ENCODE results near the gene EDEM2. TPM values are rescaled to one million over a fixed set of nuclear protein-coding genes. Genes with fewer than 3 reads are reported as not detected.
"Not testable (repeated sequence)": the region's sequence is repeated elsewhere in the genome, so short reads cannot be mapped to it uniquely, and the experiment has no call there.

The EDEM2 gene, protein sequence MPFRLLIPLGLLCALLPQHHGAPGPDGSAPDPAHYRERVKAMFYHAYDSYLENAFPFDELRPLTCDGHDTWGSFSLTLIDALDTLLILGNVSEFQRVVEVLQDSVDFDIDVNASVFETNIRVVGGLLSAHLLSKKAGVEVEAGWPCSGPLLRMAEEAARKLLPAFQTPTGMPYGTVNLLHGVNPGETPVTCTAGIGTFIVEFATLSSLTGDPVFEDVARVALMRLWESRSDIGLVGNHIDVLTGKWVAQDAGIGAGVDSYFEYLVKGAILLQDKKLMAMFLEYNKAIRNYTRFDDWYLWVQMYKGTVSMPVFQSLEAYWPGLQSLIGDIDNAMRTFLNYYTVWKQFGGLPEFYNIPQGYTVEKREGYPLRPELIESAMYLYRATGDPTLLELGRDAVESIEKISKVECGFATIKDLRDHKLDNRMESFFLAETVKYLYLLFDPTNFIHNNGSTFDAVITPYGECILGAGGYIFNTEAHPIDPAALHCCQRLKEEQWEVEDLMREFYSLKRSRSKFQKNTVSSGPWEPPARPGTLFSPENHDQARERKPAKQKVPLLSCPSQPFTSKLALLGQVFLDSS
- total RNA-seq, result 12.7 TPM
- long read RNA-seq, transcript EDEM2-202 (11 exons, 1,919 nt), result major isoform, 9 of 14 reads
- long read RNA-seq, partial matches to known transcripts, result 2 of 14 reads
- long read RNA-seq, other reads (novel, unspliced or antisense), result 3 of 14 reads

DNA sequence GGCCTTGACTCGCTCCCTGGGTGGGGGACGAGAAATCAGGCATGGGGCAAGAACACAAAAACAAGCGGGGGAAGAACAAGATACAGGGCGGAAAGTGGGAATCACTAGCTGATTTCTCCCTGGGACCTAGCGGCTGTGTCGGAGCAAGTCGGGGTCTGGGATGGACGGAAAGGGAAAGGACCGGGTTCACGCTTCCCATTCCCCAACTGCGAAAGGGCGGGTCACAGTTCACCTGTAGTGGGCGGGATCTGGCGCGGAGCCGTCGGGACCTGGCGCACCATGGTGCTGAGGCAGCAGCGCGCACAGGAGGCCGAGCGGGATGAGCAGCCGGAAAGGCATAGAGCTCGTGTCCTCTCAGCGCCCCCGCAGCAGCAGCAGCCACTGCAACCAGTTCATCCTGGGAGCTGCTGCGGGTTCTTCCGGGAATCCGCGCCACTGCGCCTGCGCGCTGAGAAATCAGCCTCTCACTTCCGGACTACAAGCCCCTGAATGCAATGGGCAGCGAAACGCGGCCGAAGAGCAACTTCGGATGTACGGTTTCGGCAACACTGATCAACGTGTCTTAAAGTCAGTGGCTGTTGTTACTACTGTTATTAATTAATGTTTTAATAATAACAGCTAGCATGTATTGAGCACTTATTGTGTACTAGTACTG lies at the start of gene EDEM2:
EDEM2 (minus strand) TSS at position 417 of the 655 bp plus-strand sequence; CDS start at position 339, 78 bp downstream.
- ATAC-seq (peak; percentile 92), DNase-seq (ENCODE audit: missing footprints) (peak; percentile 97)
- intact Hi-C loops (cut with DNase I), result loop anchor here (5.0 kb wide), 1 partner anchor 130 kb away; the partner anchor contains the start of gene MMP24OS

DNA sequence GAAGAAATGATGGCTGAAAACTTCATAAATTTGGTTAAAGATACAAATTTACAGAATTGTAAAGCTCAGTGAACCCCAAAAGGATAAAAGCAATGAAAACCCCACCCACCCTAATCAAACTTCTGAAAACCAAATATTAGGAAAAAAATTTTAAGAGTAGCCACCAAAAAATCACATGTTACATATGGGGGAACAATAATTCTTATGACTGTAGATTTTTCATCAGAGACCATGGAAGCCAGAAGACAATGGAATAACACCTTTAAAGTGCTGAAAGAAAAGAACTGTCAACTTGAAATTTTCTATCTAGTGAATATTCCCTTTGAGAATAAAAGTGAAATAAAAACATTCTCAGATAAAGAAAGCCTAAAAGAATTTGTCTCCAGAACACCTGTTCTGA lies 49.2 kb upstream of the EDEM2 start:
- no peak for DNase-seq (ENCODE audit: missing footprints)
- no peak for ATAC-seq
- intact Hi-C loops (cut with DNase I), result no loop called here

GRCh38 chr20:35193031-35193791 lies 46.1 kb upstream of the EDEM2 start:
- intact Hi-C loops (cut with DNase I); ATAC-seq: not testable (repeated sequence)

DNA sequence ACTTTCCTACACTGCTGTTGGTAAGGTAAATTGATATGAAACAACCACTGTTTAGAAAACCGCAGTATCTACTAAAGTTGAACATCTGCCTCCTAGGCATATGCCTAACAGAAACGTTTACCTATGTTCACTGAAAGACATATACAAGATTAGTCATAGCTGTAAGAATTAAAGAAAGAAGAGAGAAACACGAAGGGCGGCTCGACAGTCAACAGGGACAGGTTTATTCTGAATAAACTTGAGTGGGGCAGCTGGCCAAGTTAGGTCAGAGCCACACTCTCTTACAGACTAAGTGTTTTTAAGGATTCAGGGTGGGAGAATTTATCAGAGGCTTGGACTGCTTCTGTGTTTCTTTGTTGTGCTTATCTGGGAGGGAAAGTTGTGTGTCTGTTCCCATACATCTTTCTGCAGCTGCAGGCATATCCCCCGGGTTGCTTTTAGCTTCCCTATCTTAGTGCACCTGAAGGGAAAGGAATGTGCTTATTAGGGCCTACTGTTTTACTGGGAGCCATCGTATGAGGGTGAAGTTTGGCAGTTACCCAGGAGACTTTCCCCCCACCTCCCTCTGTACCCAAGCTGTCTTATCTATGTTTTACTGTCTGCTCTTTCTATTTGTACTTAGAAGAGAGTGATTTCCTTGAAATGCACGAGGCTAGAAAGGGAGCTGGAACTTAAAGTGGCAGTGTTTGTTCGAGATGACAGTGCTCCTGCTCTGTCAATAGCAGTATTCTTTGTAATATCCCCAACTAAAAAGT lies 45.2 kb upstream of the EDEM2 start:
- ATAC-seq (no peak), DNase-seq (ENCODE audit: missing footprints) (no peak)
- intact Hi-C loops (cut with DNase I), result no loop called here

More at GRCh38 chr20:35193031-35193791, 46.1 kb upstream of the EDEM2 start:
- DNase-seq (ENCODE audit: missing footprints), result not testable (repeated sequence)

DNA sequence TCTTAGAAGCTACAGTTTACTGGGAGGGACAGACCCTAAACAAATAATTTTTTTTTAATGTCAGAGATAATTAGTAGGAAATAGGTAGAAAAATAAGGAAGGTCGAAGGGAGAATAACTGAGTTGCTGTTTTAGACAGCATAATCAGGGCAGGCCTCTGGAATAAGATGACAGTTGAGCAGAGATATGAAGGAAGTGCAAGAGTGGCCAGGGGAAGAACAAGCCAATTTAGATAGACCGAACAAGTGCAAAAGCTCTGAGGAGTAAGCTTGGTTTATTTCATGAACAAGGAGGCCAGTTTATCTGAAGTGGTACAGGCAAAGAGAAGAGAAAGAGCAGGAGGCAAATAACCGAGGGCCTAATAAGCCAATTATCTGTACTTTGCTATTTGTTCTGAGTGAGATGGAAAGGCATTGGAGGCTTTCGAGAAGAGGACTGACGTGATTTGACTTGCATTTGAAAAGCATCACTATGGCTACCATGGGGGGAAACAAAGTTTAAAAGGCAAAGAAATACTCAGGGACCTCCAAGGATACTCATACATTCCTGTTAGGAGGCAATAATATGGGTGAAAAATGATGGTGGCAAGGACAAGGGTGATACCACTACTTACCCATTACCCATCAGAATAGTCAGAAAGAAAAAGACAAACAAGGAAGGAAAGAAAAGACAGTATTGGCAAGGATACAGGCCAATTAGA lies 44.4 kb upstream of the EDEM2 start:
- DNase-seq (ENCODE audit: missing footprints) (no peak), ATAC-seq (no peak)
- intact Hi-C loops (cut with DNase I), result no loop called here

DNA sequence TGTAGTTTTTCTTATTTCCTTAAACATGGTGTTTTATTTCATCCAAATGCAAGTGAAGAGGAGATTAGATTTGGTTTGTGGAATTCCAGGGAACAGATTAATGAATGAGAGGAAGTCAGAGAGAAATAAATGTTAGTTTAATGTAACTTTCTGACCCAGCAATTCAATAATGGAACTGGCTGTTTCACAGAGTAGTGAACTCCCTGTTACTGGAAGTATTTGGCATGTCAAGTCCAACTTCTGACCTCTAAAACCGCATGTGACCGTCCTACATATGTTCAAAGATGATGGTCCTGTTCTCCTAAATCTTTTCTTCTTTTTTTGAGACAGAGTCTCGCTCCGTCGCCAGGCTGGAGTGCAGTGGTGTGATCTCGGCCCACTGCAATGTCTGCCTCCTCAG lies 43.4 kb upstream of the EDEM2 start:
- DNase-seq (ENCODE audit: missing footprints) (no peak), ATAC-seq (no peak)
- intact Hi-C loops (cut with DNase I), result no loop called here

- ATAC-seq; intact Hi-C loops (cut with DNase I); DNase-seq (ENCODE audit: missing footprints): not testable (repeated sequence)
Measured at GRCh38 chr20:35189223-35189622, 42.1 kb upstream of the EDEM2 start.

GRCh38 chr20:35187584-35188190 lies 40.6 kb upstream of the EDEM2 start:
- intact Hi-C loops (cut with DNase I), result no loop called here
- ATAC-seq (no peak), DNase-seq (ENCODE audit: missing footprints) (no peak)

GRCh38 chr20:35186691-35187289 lies 39.7 kb upstream of the EDEM2 start:
- ATAC-seq; intact Hi-C loops (cut with DNase I); DNase-seq (ENCODE audit: missing footprints): not testable (repeated sequence)

DNA sequence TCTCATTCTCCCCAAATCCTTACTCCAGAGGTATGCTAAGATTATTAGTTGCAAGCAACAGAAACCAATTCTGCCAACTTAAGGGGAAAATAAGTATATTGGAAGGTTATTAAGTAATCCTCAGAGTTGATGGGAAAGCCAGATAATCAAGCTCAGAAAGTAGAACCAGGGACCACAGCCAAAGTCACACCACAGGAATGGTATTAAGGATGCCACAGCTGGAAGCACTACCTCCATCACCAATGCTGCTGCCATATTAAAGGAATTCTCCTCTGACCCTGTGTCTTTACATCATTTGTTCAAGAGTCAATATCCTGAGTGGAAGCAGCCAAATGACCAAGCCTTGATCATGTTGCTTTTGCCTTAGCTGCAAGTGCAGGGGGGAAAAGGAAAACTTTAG lies 34.6 kb upstream of the EDEM2 start:
- ATAC-seq (no peak), DNase-seq (ENCODE audit: missing footprints) (no peak)
- intact Hi-C loops (cut with DNase I), result no loop called here

- no peak for DNase-seq (ENCODE audit: missing footprints)
- intact Hi-C loops (cut with DNase I), result no loop called here
- no peak for ATAC-seq
Measured at GRCh38 chr20:35180266-35180665, 33.1 kb upstream of the EDEM2 start.

- intact Hi-C loops (cut with DNase I), result no loop called here
- ATAC-seq (no peak), DNase-seq (ENCODE audit: missing footprints) (no peak)
Measured at GRCh38 chr20:35179292-35180212, 32.4 kb upstream of the EDEM2 start.

DNA sequence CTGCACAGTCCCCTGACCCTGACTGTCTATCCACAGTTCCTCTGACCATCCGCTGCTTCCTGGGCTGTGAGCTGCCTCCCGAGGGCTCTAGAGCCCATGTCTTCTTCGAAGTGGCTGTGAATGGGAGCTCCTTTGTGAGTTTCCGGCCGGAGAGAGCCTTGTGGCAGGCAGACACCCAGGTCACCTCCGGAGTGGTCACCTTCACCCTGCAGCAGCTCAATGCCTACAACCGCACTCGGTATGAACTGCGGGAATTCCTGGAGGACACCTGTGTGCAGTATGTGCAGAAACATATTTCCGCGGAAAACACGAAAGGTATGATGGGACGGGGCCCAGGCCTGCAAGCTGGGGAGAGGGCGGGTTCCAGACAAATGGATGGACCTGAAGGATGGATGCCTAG lies 29.0 kb upstream of the EDEM2 start:
- DNase-seq (ENCODE audit: missing footprints) (no peak), ATAC-seq (no peak)
- intact Hi-C loops (cut with DNase I), result no loop called here

- DNase-seq (ENCODE audit: missing footprints) (no peak), ATAC-seq (no peak)
- intact Hi-C loops (cut with DNase I), result no loop called here
Measured at GRCh38 chr20:35174458-35175216, 27.5 kb upstream of the EDEM2 start.

DNA sequence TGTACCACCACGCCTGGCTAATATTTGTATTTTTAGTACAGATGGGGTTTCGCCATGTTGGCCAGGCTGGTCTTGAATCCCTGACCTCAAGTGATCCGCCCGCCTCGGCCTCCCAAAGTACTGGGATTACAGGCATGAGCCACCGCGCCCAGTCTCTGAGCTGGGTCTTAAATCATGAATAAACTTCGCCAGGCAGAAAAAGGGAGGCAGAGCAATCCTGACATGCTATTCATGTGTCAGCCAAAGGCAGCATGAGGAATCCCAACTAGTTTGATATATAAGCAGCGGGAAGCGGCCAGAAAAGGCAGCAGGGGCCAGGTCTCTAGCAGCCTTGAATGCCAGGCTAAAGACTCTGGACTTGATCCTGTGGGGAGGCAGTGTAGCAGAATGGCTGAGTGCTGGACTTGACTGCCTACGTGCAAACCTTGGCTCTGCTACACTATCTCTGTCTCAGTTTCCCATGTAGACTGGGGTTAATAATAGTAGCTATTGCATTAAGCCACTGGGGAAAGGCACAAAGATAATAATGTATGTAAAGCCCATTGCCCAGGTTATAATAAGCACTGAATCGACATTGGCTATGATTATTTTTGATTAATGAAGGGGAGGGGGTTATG lies 26.5 kb upstream of the EDEM2 start:
- DNase-seq (ENCODE audit: missing footprints) (no peak), ATAC-seq (no peak)
- intact Hi-C loops (cut with DNase I), result no loop called here

All from Right ventricle myocardium inferior (tissue), 1 donor.